Spleen (tissue), 7 donors: ENCODE results near the gene TBC1D10A.

Source experiments
- POLR2A ChIP-seq, 3 donors: fragments of 450-650 bp; IDR thresholded peaks; one replicate each; pipeline ENCODE4 v1.5.1; 2017; ENCODE audit warnings: antibody characterized with exemption in 3 of 3, mild to moderate bottlenecking in 1 of 3
- TF ChIP-seq, protein P1 (sequence below), 11 experiments: fragments of 200-600 bp in 7 of 11; fragments of 450-650 bp in 4 of 11; sonication (generic) in 4 of 11; IDR thresholded peaks in 8 of 11; conservative IDR thresholded peaks in 3 of 11; 1 replicate in 7 of 11; 2 replicates in 4 of 11; pipeline versions ENCODE4 v1.4.0 to v1.8.0; 2016 to 2021; ENCODE audit warnings: antibody characterized with exemption in 11 of 11, inconsistent platforms in 4 of 11, mild to moderate bottlenecking in 1 of 11
- donor health status: DM: no; HTN: no; CAD: no; lungs with moderate emphysema.
- donor health status: DM: no; HTN: no; CAD: no.
- donor health status: DM: no; HTN: no; CAD: no.

DNA sequence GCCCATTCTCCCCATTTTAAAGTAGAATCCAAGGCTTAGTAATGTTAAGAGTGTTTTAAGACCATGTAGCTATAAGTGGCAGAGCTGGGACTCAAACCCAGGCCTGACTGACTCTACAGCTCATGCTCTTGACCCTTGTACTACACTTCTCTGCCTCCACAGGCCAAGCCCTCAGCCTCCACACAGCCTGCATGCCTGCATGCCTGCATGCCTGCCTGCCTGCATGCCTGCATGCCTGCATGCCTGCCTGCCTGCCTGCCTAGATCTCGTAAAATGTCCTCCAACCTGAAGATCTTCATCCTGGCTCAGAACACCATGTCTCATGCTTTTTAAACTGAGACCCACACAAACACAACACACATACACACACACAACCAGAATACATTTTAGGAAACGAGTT is 18.6 kb downstream of the TBC1D10A start:
- no peak for TF ChIP-seq POLR2A (IDR thresholded peaks at IDR 0.05)
- TF ChIP-seq, protein P1, sequence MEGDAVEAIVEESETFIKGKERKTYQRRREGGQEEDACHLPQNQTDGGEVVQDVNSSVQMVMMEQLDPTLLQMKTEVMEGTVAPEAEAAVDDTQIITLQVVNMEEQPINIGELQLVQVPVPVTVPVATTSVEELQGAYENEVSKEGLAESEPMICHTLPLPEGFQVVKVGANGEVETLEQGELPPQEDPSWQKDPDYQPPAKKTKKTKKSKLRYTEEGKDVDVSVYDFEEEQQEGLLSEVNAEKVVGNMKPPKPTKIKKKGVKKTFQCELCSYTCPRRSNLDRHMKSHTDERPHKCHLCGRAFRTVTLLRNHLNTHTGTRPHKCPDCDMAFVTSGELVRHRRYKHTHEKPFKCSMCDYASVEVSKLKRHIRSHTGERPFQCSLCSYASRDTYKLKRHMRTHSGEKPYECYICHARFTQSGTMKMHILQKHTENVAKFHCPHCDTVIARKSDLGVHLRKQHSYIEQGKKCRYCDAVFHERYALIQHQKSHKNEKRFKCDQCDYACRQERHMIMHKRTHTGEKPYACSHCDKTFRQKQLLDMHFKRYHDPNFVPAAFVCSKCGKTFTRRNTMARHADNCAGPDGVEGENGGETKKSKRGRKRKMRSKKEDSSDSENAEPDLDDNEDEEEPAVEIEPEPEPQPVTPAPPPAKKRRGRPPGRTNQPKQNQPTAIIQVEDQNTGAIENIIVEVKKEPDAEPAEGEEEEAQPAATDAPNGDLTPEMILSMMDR (IDR thresholded peaks at IDR 0.05 in 8 of 11, conservative IDR thresholded peaks at IDR 0.05 in 3 of 11) = no peak
